ENCODE results near the gene DUOXA2.

The DUOXA2 gene

DNA sequence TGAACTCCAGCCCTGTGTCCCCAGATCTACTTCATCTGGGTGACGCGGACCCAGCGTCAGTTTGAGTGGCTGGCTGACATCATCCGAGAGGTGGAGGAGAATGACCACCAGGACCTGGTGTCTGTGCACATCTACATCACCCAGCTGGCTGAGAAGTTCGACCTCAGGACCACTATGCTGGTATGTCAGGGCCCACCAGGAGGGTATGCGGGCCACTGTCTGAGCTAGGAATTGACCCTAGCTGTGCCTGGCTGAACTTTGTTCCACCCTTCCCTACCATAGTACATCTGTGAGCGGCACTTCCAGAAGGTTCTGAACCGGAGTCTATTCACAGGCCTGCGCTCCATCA is 49.4 kb downstream of the DUOXA2 start:
- Histone ChIP-seq H3K4me3 (ENCODE audit: low read length, poor library complexity, severe bottlenecking) (no peak overlapping the region), H4K20me1 (ENCODE audit: insufficient read depth, low read length, poor library complexity, severe bottlenecking) (no peaks in the 10 kb centered on the region), H3K36me3 (ENCODE audit: insufficient read depth, low read length) (no peaks in the 10 kb centered on the region; the same call in 1 of the 2 replicates), H3K79me2 (ENCODE audit: insufficient read depth, low read length) (peaks cover 15% of the 10 kb centered on the region), H3K9ac (ENCODE audit: low read depth, low read length, poor library complexity, severe bottlenecking) (no peak overlapping the region), H3F3A (ENCODE audit: low read depth) (no peaks in the 10 kb centered on the region), H3K9me2 (replicated peaks; ENCODE audit: low read depth, low read length) (no peaks in the 10 kb centered on the region), H3K4me2 (ENCODE audit: low read depth, low read length, poor library complexity, severe bottlenecking) (no peak overlapping the region), H2AFZ (ENCODE audit: low read length) (no peak overlapping the region), H3K4me1 (ENCODE audit: insufficient read depth, low read length, poor library complexity, severe bottlenecking) (peaks cover 24% of the 10 kb centered on the region), H3K9me3 (ENCODE audit: insufficient read depth, low read depth, low read length) (no peaks in the 10 kb centered on the region), H3K27me3 (ENCODE audit: insufficient read depth, low read length, poor library complexity, severe bottlenecking) (no peaks in the 10 kb centered on the region)
- TF ChIP-seq EZH2phosphoT487 (IDR thresholded peaks at IDR 0.05; ENCODE audit: borderline replicate concordance), result no peak
- TF ChIP-seq, protein P1, sequence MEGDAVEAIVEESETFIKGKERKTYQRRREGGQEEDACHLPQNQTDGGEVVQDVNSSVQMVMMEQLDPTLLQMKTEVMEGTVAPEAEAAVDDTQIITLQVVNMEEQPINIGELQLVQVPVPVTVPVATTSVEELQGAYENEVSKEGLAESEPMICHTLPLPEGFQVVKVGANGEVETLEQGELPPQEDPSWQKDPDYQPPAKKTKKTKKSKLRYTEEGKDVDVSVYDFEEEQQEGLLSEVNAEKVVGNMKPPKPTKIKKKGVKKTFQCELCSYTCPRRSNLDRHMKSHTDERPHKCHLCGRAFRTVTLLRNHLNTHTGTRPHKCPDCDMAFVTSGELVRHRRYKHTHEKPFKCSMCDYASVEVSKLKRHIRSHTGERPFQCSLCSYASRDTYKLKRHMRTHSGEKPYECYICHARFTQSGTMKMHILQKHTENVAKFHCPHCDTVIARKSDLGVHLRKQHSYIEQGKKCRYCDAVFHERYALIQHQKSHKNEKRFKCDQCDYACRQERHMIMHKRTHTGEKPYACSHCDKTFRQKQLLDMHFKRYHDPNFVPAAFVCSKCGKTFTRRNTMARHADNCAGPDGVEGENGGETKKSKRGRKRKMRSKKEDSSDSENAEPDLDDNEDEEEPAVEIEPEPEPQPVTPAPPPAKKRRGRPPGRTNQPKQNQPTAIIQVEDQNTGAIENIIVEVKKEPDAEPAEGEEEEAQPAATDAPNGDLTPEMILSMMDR (conservative IDR thresholded peaks at IDR 0.05; ENCODE audit: low read length), result no peak

DNA sequence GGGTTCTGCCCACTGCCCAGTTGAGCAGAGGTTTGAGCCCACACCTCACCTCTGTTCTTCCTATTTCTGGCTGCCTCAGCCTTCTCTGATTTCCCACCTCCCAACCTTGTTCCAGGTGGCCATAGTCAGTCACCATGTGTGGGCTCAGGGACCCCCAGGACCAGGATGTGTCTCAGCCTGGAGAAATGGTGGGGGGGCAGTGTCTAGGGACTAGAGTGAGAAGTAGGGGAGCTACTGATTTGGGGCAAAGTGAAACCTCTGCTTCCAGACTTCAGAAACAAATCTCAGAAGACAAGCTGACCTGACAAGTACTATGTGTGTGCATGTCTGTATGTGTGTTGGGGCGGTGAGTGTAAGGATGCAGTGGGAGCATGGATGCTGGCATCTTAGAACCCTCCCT is 50.8 kb downstream of the DUOXA2 start:
- Histone ChIP-seq H3K9ac (ENCODE audit: low read depth, low read length, poor library complexity, severe bottlenecking) (peak overlapping the region; percentile 98), H3K4me3 (ENCODE audit: low read length, poor library complexity, severe bottlenecking) (no peak overlapping the region)

DNA sequence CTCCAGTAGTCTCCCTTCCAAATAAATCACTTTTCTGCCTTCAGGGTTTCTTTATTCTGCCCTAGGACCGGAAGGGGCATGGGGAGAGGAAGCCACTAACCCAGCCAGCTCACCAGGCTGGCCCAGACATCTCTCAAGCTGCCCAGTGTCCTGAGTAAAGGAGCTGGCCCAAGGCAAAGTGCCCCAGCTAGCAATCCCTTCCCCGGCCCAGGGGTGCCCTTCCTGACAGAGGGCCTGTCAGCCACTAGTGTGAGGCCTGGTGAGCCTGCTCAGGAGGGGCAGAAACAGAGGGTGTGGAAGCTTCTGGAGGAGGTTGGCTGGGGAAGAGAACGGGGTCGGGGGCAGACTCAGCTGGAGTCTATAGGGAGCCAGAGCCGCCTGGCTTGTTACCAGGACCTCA is 51.4 kb downstream of the DUOXA2 start:
- H3K4me1 ChIP-seq (ENCODE audit: insufficient read depth, low read length, poor library complexity, severe bottlenecking), result peaks cover 27% of the 10 kb centered on the region
- no peaks in the 10 kb centered on the region for H3K9me2 ChIP-seq (replicated peaks; ENCODE audit: low read depth, low read length)
- H3K9me3 ChIP-seq (ENCODE audit: insufficient read depth, low read depth, low read length), result no peaks in the 10 kb centered on the region
- TF ChIP-seq, protein P1 (conservative IDR thresholded peaks at IDR 0.05; ENCODE audit: low read length), result no peak
- no peak for TF ChIP-seq EZH2phosphoT487 (IDR thresholded peaks at IDR 0.05; ENCODE audit: borderline replicate concordance)
- H3K27me3 ChIP-seq (ENCODE audit: insufficient read depth, low read length, poor library complexity, severe bottlenecking), result no peaks in the 10 kb centered on the region
- peak overlapping the region; percentile 98 for H3K9ac ChIP-seq (ENCODE audit: low read depth, low read length, poor library complexity, severe bottlenecking)
- no peaks in the 10 kb centered on the region for H4K20me1 ChIP-seq (ENCODE audit: insufficient read depth, low read length, poor library complexity, severe bottlenecking)
- H2AFZ ChIP-seq (ENCODE audit: low read length), result no peak overlapping the region
- H3K79me2 ChIP-seq (ENCODE audit: insufficient read depth, low read length), result peaks cover 15% of the 10 kb centered on the region
- H3F3A ChIP-seq (ENCODE audit: low read depth), result no peaks in the 10 kb centered on the region
- peak overlapping the region; percentile 81 for H3K4me3 ChIP-seq (ENCODE audit: low read length, poor library complexity, severe bottlenecking)
- peak overlapping the region; percentile 89 for H3K4me2 ChIP-seq (ENCODE audit: low read depth, low read length, poor library complexity, severe bottlenecking)
- H3K36me3 ChIP-seq (ENCODE audit: insufficient read depth, low read length), result no peaks in the 10 kb centered on the region; the same call in 1 of the 2 replicates

More for the DNA sequence above, 50.8 kb downstream of the DUOXA2 start:
- no peaks in the 10 kb centered on the region for H3F3A ChIP-seq (ENCODE audit: low read depth)
- no peak overlapping the region for H2AFZ ChIP-seq (ENCODE audit: low read length)
- H3K4me1 ChIP-seq (ENCODE audit: insufficient read depth, low read length, poor library complexity, severe bottlenecking), result peaks cover 27% of the 10 kb centered on the region
- H3K79me2 ChIP-seq (ENCODE audit: insufficient read depth, low read length), result peaks cover 15% of the 10 kb centered on the region
- no peaks in the 10 kb centered on the region; the same call in 1 of the 2 replicates for H3K36me3 ChIP-seq (ENCODE audit: insufficient read depth, low read length)
- H3K4me2 ChIP-seq (ENCODE audit: low read depth, low read length, poor library complexity, severe bottlenecking), result peak overlapping the region; percentile 89
- H4K20me1 ChIP-seq (ENCODE audit: insufficient read depth, low read length, poor library complexity, severe bottlenecking), result no peaks in the 10 kb centered on the region
- no peaks in the 10 kb centered on the region for H3K9me3 ChIP-seq (ENCODE audit: insufficient read depth, low read depth, low read length)
- H3K27me3 ChIP-seq (ENCODE audit: insufficient read depth, low read length, poor library complexity, severe bottlenecking), result no peaks in the 10 kb centered on the region
- no peaks in the 10 kb centered on the region for H3K9me2 ChIP-seq (replicated peaks; ENCODE audit: low read depth, low read length)
- TF ChIP-seq, protein P1 (conservative IDR thresholded peaks at IDR 0.05; ENCODE audit: low read length), result no peak
- TF ChIP-seq EZH2phosphoT487 (IDR thresholded peaks at IDR 0.05; ENCODE audit: borderline replicate concordance), result no peak
